IMR-90 (cell line): ENCODE results near the gene ABCG4. TPM values are rescaled to one million over a fixed set of nuclear protein-coding genes. Genes with fewer than 3 reads are reported as not detected.

ENCODE experiments used
- ATAC-seq: fragments of 200-7000 bp; cut with Tn5 transposase; 2 replicates; pipeline ENCODE4 v1.9.1; 2020; ENCODE audit warnings: low read depth, mild to moderate bottlenecking, moderate library complexity
- BruUV-seq: library from RNA; stranded (reverse); fragments of 400-500 nt; replicated peaks from 2 replicates; lab custom pipeline; 2021; lab: Mats Ljungman, UMichigan
- CTCF ChIA-PET: fragments of 300-600 bp; formaldehyde crosslinking; extraction: SDS; loops from one replicate; lab custom pipeline; 2021; ENCODE audit warnings: antibody characterized with exemption; lab: Yijun Ruan, JAX
- POLR2A ChIA-PET: fragments of 300-600 bp; sonication (Branson Sonifier 250); formaldehyde crosslinking; loops from one replicate; lab custom pipeline; 2022; ENCODE audit warnings: antibody characterized with exemption; ENCODE audit not compliant: unreplicated experiment; lab: Charles Lee
- DNase-seq: peaks from one replicate; pipeline ENCODE4 v3.0.0; 2013
- H2AFZ ChIP-seq: replicated peaks from 2 replicates; pipeline ENCODE3; 2013; ENCODE audit warnings: low read length, mild to moderate bottlenecking; ENCODE audit not compliant: poor library complexity
- H2AK5ac ChIP-seq: 2 replicates; pipeline ENCODE4 v1.6.1; 2013; ENCODE audit warnings: low read depth, low read length, inconsistent platforms
- H2AK9ac ChIP-seq: replicated peaks from 2 replicates; pipeline ENCODE3; 2013; ENCODE audit warnings: mild to moderate bottlenecking, low read depth, low read length, moderate library complexity; ENCODE audit not compliant: poor library complexity
- H2BK120ac ChIP-seq: 2 replicates; pipeline ENCODE4 v1.6.1; 2013; ENCODE audit warnings: low read depth, low read length, inconsistent platforms
- H2BK15ac ChIP-seq: 3 replicates; pipeline ENCODE4 v1.6.1; 2013; ENCODE audit warnings: low read depth, low read length, inconsistent platforms
- H2BK20ac ChIP-seq: 2 replicates; pipeline ENCODE4 v1.6.1; 2013; ENCODE audit warnings: low read depth, mild to moderate bottlenecking, inconsistent platforms, low read length, moderate library complexity
- H2BK5ac ChIP-seq: 2 replicates; pipeline ENCODE4 v1.6.1; 2013; ENCODE audit warnings: mild to moderate bottlenecking, low read depth, low read length, inconsistent platforms; ENCODE audit not compliant: poor library complexity, severe bottlenecking
- H3K14ac ChIP-seq: replicated peaks from 2 replicates; pipeline ENCODE4 v1.6.1; 2013; ENCODE audit warnings: low read depth, low read length, inconsistent platforms
- H3K18ac ChIP-seq: 2 replicates; pipeline ENCODE4 v1.6.1; 2013; ENCODE audit warnings: low read depth, low read length, control low read depth
- H3K23ac ChIP-seq: 2 replicates; pipeline ENCODE4 v1.6.1; 2013; ENCODE audit warnings: low read depth, low read length, inconsistent platforms
- H3K27ac ChIP-seq: 2 replicates; pipeline ENCODE4 v1.5.1; 2013; ENCODE audit warnings: mild to moderate bottlenecking, control low read depth, low read length; ENCODE audit not compliant: insufficient read depth
- H3K27me3 ChIP-seq: 2 replicates; pipeline ENCODE4 v1.6.1; 2013; ENCODE audit warnings: low read length; ENCODE audit not compliant: control insufficient read depth, insufficient read depth
- H3K36me3 ChIP-seq: 2 replicates; pipeline ENCODE4 v1.6.1; 2013; ENCODE audit warnings: low read length, mixed read lengths; ENCODE audit not compliant: control insufficient read depth, insufficient read depth
- H3K4ac ChIP-seq: 2 replicates; pipeline ENCODE4 v1.6.1; 2013; ENCODE audit warnings: low read depth, low read length, inconsistent platforms
- H3K4me1 ChIP-seq: 2 replicates; pipeline ENCODE4 v1.6.1; 2013; ENCODE audit warnings: low read length, mixed read lengths; ENCODE audit not compliant: control insufficient read depth, insufficient read depth
- H3K4me2 ChIP-seq: 2 replicates; pipeline ENCODE4 v1.6.1; 2013; ENCODE audit warnings: low read depth, mild to moderate bottlenecking, control low read depth, low read length, moderate library complexity
- H3K4me3 ChIP-seq: 2 replicates; pipeline ENCODE4 v1.5.1; 2013; ENCODE audit warnings: low read depth, mild to moderate bottlenecking, control low read depth, low read length, moderate library complexity; ENCODE audit not compliant: insufficient read depth
- H3K56ac ChIP-seq: 2 replicates; pipeline ENCODE4 v1.6.1; 2013; ENCODE audit warnings: low read length, inconsistent platforms; ENCODE audit not compliant: insufficient read depth; ENCODE audit errors: extremely low read depth
- H3K79me1 ChIP-seq, 2 experiments: 2 replicates each; pipeline ENCODE4 v1.6.1; 2013; ENCODE audit warnings: low read length in 2 of 2, inconsistent platforms in 1 of 2, low read depth in 1 of 2
- H3K9ac ChIP-seq: 2 replicates; pipeline ENCODE4 v1.6.1; 2013; ENCODE audit warnings: low read depth, low read length, control low read depth
- H3K9me1 ChIP-seq: 2 replicates; pipeline ENCODE4 v1.6.1; 2013; ENCODE audit warnings: low read length, inconsistent platforms; ENCODE audit not compliant: insufficient read depth
- H3K9me3 ChIP-seq: 2 replicates; pipeline ENCODE4 v1.6.1; 2013; ENCODE audit warnings: low read length; ENCODE audit not compliant: control insufficient read depth, insufficient read depth
- H4K20me1 ChIP-seq: 2 replicates; pipeline ENCODE4 v1.6.1; 2013; ENCODE audit warnings: low read length, inconsistent platforms; ENCODE audit not compliant: insufficient read depth
- H4K5ac ChIP-seq: 2 replicates; pipeline ENCODE4 v1.6.1; 2013; ENCODE audit warnings: mild to moderate bottlenecking, low read depth, low read length, control low read depth
- H4K8ac ChIP-seq, 2 experiments: 2 replicates each; pipeline ENCODE4 v1.6.1; 2013; ENCODE audit warnings: low read depth in 2 of 2, low read length in 2 of 2, control low read depth in 1 of 2, inconsistent platforms in 1 of 2
- H4K91ac ChIP-seq: 2 replicates; pipeline ENCODE4 v1.6.1; 2013; ENCODE audit warnings: low read depth, low read length, inconsistent platforms; ENCODE audit not compliant: insufficient read depth
- BHLHE40 ChIP-seq: fragments of 150-350 bp; IDR thresholded peaks from 2 replicates; pipeline ENCODE4 v1.6.1; 2016; ENCODE audit warnings: mild to moderate bottlenecking, low read depth, low read length
- CEBPB ChIP-seq: IDR thresholded peaks from 2 replicates; pipeline ENCODE4 v1.6.1; 2012; ENCODE audit warnings: low read depth, low read length, improper control_type of control experiment
- CHD1 ChIP-seq: IDR thresholded peaks from 2 replicates; pipeline ENCODE4 v1.6.1; 2012; ENCODE audit warnings: low read depth, low read length, improper control_type of control experiment
- CTCF ChIP-seq: conservative IDR thresholded peaks from 2 replicates; pipeline ENCODE4 v1.5.1; 2012; ENCODE audit warnings: mild to moderate bottlenecking, low read depth, low read length, improper control_type of control experiment
- NFE2L2 ChIP-seq: fragments of 150-350 bp; IDR thresholded peaks from 2 replicates; pipeline ENCODE4 v1.6.1; 2016; ENCODE audit warnings: low read depth, mild to moderate bottlenecking, low read length
- RAD21 ChIP-seq: IDR thresholded peaks from 2 replicates; pipeline ENCODE4 v1.6.1; 2012; ENCODE audit warnings: low read length, improper control_type of control experiment
- RFX5 ChIP-seq: IDR thresholded peaks from 2 replicates; pipeline ENCODE4 v1.8.0; 2012; ENCODE audit warnings: low read depth, mild to moderate bottlenecking, low read length, moderate library complexity
- SMC3 ChIP-seq: fragments of 150-350 bp; IDR thresholded peaks from 2 replicates; pipeline ENCODE4 v1.6.1; 2016; ENCODE audit warnings: low read depth, mild to moderate bottlenecking, antibody characterized with exemption, low read length, moderate library complexity
- USF2 ChIP-seq: fragments of 150-350 bp; IDR thresholded peaks from 2 replicates; pipeline ENCODE4 v1.6.1; 2017; ENCODE audit warnings: mild to moderate bottlenecking, antibody characterized with exemption, low read length, low read depth
- WGBS, 2 experiments: methylation state at CpG; one replicate each; pipeline versions ENCODE4 v1.1.5 to v1.1.7; 2013; ENCODE audit warnings: missing lambda C conversion rate in 2 of 2; ENCODE audit not compliant: insufficient read length in 1 of 2; ENCODE audit errors: extremely low coverage in 2 of 2; 5-methylcytosine and 5-hydroxymethylcytosine counted together
- dilution Hi-C: fragments of 300-500 bp; cut with HindIII; formaldehyde crosslinking; loops from one replicate; pipeline ENCODE4 v1.14.3; 2018; ENCODE audit warnings: low sequenced_read_pairs; ENCODE audit not compliant: unreplicated experiment
- in situ Hi-C: fragments of 300-500 bp; cut with MboI; formaldehyde crosslinking; loops from 3 replicates; pipeline ENCODE4 v1.14.3; 2019; ENCODE audit warnings: low sequenced_read_pairs, inconsistent platforms, mixed read lengths
- intact Hi-C: fragments of 100-400 bp; cut with micrococcal nuclease; formaldehyde crosslinking; loops from 2 replicates; pipeline ENCODE4 v1.10.0; 2022
- polyA plus RNA-seq, 3 experiments: library from polyadenylated mRNA; depleted of rRNA; stranded (reverse); fragments of >200 nt; gene quantifications; 2 replicates each; pipeline ENCODE4 v1.2.3, GENCODE V29; 2012; ENCODE audit warnings: low replicate concordance in 1 of 3
- total RNA-seq: library from RNA; depleted of rRNA; stranded (reverse); fragments of >200 nt; gene quantifications from 2 replicates; pipeline ENCODE4 v1.2.3, GENCODE V29; 2012

Gene ABCG4
- total and polyA plus RNA-seq, 2 of the 4 experiments (the other 2 are of a cell fraction): under 0.01 to 0.26 TPM

- Histone ChIP-seq H3K9me1 (peaks cover 6% of the 10 kb centered on the region; the same call in 1 of the 2 replicates), H3K9ac (peak overlapping the region; percentile 76), H2AK5ac (peak overlapping the region; percentile 96), H3K23ac (peak overlapping the region; percentile 89), H2BK15ac (no peak overlapping the region), H2AK9ac (peak overlapping the region; percentile 97), H4K91ac (peak overlapping the region; percentile 59), H3K4me2 (peak overlapping the region; percentile 83), H3K18ac (no peak overlapping the region), H3K56ac (peak overlapping the region; percentile 81), H2BK20ac (no peak overlapping the region), H3K14ac (peak overlapping the region; percentile 71), H3K9me3 (no peaks in the 10 kb centered on the region), H4K5ac (no peak overlapping the region), H3K4me1 (peaks cover 5% of the 10 kb centered on the region), H2AFZ (peak overlapping the region; percentile 97), H3K79me1 (peaks cover 18 to 46% of the 10 kb centered on the region in 2 experiments), H3K4ac (peak overlapping the region; percentile 86), H4K8ac (peak overlapping the region; percentile 72 to 83; a peak in 3 of 4 replicates), H3K36me3 (peaks cover 14% of the 10 kb centered on the region), H3K4me3 (peak overlapping the region; percentile 72), H2BK120ac (no peak overlapping the region), H2BK5ac (no peak overlapping the region), H4K20me1 (no peaks in the 10 kb centered on the region), H3K27ac (no peak overlapping the region; the same call in 1 of the 2 replicates), H3K27me3 (no peaks in the 10 kb centered on the region)
- POLR2A ChIA-PET: no interaction called here
- intact Hi-C loops (loop anchor here (10.0 kb wide), 1 partner anchor 374 kb away; no protein-coding TSS in a partner anchor), dilution Hi-C loops (no loop called here), in situ Hi-C loops (loop anchor here (5.0 kb wide), 1 partner anchor 97 kb away; no protein-coding TSS in a partner anchor)
- ATAC-seq (no peak), DNase-seq (peak; percentile 54)
- TF ChIP-seq RAD21 (peak; percentile 43; the same call in 1 of the 2 replicates), NFE2L2 (no peak), RFX5 (no peak), USF2 (no peak), CHD1 (no peak), BHLHE40 (no peak), CTCF (peak; percentile 52), CEBPB (no peak), SMC3 (0 out of 2 replicates have a peak, but pooled peaks have one; percentile 16)
- CTCF ChIA-PET: interaction anchor here (0.6 kb wide), 1 partner anchor 94 kb away, joined by 3 read pairs; no protein-coding TSS in a partner anchor
- no TSS peak for BruUV-seq
- 5% methylated on average over 3 of the region's 11 CpGs; no CpG with 5 or more reads in 1 of the 2 experiments for WGBS, 2 experiments
These were observed 48.4 kb upstream of the ABCG4 start for GRCh38 chr11:119100246-119100970.
